ENCODE results near the gene SLC25A25.

The SLC25A25 gene

GRCh38 chr9:128092199-128092977 lies 24.4 kb downstream of the SLC25A25 start:
- no peak for TF ChIP-seq CTCF (IDR thresholded peaks at IDR 0.05)
- H3K4me3 ChIP-seq (ENCODE audit: low read depth, low read length): no peak overlapping the region

GRCh38 chr9:128093011-128093410 lies 25.0 kb downstream of the SLC25A25 start:
- Histone ChIP-seq H3K4me3 (ENCODE audit: low read depth, low read length) (no peak overlapping the region), H3K27me3 (ENCODE audit: control insufficient read depth, insufficient read depth, low read length) (no peaks in the 10 kb centered on the region), H3K4me1 (peaks cover 23% of the 10 kb centered on the region), H3K9me3 (ENCODE audit: control insufficient read depth, low read length) (no peaks in the 10 kb centered on the region), H3K9ac (no peak overlapping the region), H3K27ac (peak overlapping the region; percentile 88), H3K79me2 (peaks cover 50% of the 10 kb centered on the region), H3K4me2 (ENCODE audit: low read length) (no peak overlapping the region), H3K36me3 (ENCODE audit: control insufficient read depth, insufficient read depth, low read length) (no peaks in the 10 kb centered on the region), H2AFZ (no peak overlapping the region)
- TF ChIP-seq CTCF (IDR thresholded peaks at IDR 0.05): no peak

More at GRCh38 chr9:128092199-128092977, 24.4 kb downstream of the SLC25A25 start:
- Histone ChIP-seq H3K4me1 (peaks cover 17% of the 10 kb centered on the region), H3K9ac (no peak overlapping the region), H3K27ac (peak overlapping the region; percentile 88), H3K36me3 (ENCODE audit: control insufficient read depth, insufficient read depth, low read length) (no peaks in the 10 kb centered on the region), H3K79me2 (peaks cover 52% of the 10 kb centered on the region), H3K9me3 (ENCODE audit: control insufficient read depth, low read length) (no peaks in the 10 kb centered on the region), H3K4me2 (ENCODE audit: low read length) (no peak overlapping the region), H2AFZ (no peak overlapping the region), H3K27me3 (ENCODE audit: control insufficient read depth, insufficient read depth, low read length) (no peaks in the 10 kb centered on the region)

GRCh38 chr9:128094166-128094949 lies 26.3 kb downstream of the SLC25A25 start:
- peaks cover 31% of the 10 kb centered on the region for H3K4me1 ChIP-seq
- no peak overlapping the region for H3K9ac ChIP-seq
- no peaks in the 10 kb centered on the region for H3K27me3 ChIP-seq (ENCODE audit: control insufficient read depth, insufficient read depth, low read length)
- peak overlapping the region; percentile 88 for H3K27ac ChIP-seq
- H3K4me3 ChIP-seq (ENCODE audit: low read depth, low read length): peak overlapping the region; percentile 19
- no peak for TF ChIP-seq CTCF (IDR thresholded peaks at IDR 0.05)
- H3K4me2 ChIP-seq (ENCODE audit: low read length): peak overlapping the region; percentile 45
- no peaks in the 10 kb centered on the region for H3K36me3 ChIP-seq (ENCODE audit: control insufficient read depth, insufficient read depth, low read length)
- no peaks in the 10 kb centered on the region for H3K9me3 ChIP-seq (ENCODE audit: control insufficient read depth, low read length)
- peaks cover 41% of the 10 kb centered on the region for H3K79me2 ChIP-seq
- H2AFZ ChIP-seq: no peak overlapping the region

- H3K36me3 ChIP-seq (ENCODE audit: control insufficient read depth, insufficient read depth, low read length): no peaks in the 10 kb centered on the region
- no peaks in the 10 kb centered on the region for H3K9me3 ChIP-seq (ENCODE audit: control insufficient read depth, low read length)
- no peak overlapping the region for H2AFZ ChIP-seq
- H3K79me2 ChIP-seq: peaks cover 39% of the 10 kb centered on the region
- no peak overlapping the region for H3K9ac ChIP-seq
- peak overlapping the region; percentile 88 for H3K27ac ChIP-seq
- TF ChIP-seq CTCF (IDR thresholded peaks at IDR 0.05): no peak
- no peaks in the 10 kb centered on the region for H3K27me3 ChIP-seq (ENCODE audit: control insufficient read depth, insufficient read depth, low read length)
- H3K4me3 ChIP-seq (ENCODE audit: low read depth, low read length): peak overlapping the region; percentile 19
- H3K4me1 ChIP-seq: peaks cover 33% of the 10 kb centered on the region
- peak overlapping the region; percentile 45 for H3K4me2 ChIP-seq (ENCODE audit: low read length)
Measured at GRCh38 chr9:128094950-128095544, 27.0 kb downstream of the SLC25A25 start.
